HG02642 (cell line): ENCODE results near the gene ARSI.

Experiments
- ATAC-seq: cut with Tn5 transposase; IDR thresholded peaks from one replicate; pipeline ENCODE4 v1.9.1; 2021; ENCODE audit warnings: mild to moderate bottlenecking; ENCODE audit not compliant: unreplicated experiment, poor library complexity

The ARSI gene

DNA sequence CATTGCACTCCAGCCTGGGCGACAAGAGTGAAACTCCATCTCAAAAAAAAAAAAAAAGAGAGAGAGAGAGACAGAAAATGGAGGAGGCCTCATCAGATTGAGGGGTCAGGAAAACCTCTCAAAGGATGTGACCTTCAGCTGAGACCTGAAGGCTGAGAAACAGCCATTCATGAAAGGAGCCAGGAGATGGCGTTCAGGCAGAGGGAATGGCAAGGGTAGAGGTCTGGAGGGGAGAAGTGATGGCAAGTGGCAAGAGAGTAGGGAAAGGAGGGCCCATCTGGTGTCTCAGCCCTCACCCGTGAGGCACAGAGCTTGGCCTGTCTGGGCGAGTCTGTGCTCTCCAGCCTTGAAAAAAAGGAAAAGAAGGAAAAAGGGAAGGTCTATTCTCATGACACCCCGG is 30.2 kb downstream of the ARSI start:
- no peak for ATAC-seq

DNA sequence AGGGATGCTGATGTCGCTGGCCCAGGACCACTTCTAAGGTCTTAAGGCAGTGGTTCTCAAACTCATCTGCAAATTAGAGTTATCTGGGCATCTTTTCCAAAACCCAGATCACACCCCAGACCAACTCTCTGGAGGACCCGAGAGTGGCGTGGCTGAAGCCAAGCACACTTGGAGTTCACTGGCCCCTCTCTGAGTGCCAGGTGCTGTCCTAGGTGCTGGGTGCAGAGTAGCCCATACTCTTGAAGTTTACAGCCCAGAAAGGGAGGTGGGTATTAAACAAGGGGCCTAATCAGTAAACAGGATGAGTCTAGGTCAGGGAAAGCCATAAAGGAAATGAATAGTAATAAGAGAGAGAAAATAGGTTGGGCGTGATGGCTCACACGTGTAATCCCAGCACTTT is 30.8 kb downstream of the ARSI start:
- no peak for ATAC-seq

DNA sequence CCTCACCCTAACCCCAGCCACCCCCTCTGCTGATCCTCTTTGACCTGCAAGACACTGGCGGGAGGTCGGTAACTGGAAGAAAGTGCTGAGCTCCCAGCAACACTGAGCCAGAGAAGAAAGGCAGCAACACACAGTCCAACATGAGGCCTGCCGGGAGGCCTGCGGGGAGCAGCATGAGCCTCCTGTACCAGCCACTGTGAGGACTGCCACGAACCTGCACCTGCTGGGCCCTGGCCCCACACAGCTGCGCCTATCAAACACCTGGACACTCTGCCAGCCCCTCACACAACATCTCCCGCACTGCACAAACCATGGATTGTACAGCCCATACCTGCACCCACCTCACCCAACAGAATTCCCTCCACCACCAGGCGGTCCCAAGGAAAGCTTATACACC is 31.4 kb downstream of the ARSI start:
- no peak for ATAC-seq

DNA sequence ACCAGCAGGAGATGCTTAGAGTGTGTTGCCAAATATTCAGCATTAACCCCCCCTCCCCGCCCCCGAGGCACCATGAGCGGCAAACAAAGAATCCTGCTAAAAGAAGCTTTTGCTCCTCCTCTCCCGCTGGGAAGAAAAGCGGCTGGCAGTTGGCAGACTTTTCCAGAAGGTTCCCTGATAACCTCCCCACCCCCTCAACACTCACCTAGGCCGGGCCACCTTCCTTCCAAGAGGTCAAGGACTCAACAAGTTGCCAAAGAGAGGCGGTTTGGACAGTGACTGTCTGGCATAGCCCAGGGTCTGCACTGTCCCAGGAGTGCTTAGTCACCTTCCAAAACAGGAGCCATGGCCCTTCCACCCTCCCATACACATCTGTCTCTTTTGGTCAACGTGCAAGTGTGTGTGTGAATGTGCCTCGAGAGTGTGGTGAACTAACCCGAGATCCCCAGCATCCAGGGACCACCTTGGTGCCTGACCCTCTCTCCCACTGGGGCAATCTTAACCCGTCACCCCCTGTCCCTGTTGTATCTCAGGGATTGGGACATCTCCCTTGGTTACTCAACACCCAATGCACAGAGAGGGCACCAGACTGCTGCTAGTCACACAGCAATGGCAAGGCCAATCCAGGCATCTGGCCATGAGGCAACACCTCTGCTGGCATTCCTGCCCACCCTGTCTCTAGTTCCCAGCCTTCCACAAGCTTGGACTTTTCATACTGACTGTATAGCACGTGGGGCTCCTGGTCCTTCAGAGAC is 32.0 kb downstream of the ARSI start:
- no peak for ATAC-seq

GRCh38 chr5:150266871-150267291 is 35.8 kb downstream of the ARSI start:
- no peak for ATAC-seq

DNA sequence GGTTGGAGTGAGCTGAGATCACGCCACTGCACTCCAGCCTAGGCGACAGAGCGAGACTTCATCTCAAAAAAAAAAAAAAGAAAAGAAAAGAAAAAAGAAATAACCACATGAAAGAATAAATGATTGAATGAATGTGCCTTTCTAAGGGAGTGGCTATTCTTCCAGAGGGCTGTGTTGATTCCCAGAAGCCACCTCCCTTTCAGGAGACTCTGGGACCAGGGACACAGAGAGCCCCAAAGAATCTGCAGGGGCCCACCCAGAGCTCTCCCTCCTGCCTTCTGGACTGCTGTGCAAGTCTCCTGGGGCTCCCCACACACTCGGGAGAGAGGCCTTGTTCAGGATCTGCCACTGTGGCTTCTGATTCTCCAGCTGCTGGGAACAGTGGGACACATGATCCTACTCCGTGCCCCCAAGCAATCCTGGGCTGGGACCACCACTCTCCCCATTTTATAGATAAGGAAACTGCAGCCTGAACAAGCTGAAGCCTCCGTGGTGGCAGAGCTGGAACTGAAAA is 36.8 kb downstream of the ARSI start:
- no peak for ATAC-seq

DNA sequence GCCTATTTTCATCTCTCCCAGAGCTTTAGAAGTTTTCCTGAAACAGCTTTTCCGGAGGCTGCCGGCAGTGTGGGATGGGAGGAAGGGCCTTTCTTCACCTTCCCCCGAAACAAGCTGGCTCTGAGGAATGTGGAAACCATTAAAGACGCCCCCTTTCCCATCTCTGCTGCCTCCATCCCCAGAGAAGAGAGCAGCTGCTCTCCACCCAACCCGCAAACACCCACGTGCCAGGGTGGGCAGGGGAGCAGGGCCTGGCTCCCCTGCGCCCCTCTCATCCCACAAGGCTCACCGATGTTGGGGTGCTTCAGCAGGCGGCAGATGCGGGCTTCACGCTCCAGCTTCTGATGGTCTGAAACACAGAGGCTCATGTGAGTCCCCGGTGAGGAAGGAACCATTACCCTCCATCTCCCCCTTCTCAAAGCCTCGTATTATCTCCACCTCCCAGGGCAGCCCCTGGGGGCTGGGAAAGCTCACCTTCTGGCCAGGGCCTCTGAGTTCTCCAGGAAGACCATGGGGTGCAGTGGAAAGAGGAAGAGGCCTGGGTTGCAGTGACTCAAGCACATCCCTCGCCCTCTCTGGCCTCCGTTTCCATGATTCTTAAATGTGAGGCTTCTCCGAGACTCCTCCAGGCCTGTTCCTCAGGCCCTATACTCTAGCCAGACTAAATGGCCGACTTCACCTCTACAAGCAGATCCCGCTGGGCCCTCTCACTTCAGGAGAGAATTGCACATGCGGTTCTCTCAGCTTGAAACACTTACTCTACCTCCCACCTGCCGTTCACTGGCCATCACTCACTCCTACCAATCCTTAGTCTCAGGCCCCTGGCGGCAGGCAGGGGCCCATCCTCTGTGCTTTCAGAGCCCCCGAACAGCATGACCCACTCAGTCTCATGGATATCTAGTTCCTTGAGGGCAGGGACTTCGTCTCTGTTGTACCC is 37.8 kb downstream of the ARSI start:
- no peak for ATAC-seq

GRCh38 chr5:150263801-150264621 is 38.7 kb downstream of the ARSI start:
- ATAC-seq, result no peak

DNA sequence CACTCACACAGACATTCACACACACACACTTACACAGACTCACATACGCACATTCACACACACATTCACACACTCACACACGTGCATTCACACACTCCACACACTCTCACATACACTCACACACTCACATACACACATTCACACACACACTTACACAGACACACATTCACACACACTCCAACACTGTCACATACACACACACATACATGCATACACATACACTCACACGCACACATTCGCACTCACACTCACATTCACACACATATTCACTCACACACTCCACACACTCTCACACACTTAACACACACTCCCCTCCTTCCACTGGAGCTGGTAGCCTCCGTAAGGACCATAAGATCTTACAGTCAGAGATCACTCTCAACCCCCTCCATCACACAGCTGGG is 39.3 kb downstream of the ARSI start:
- no peak for ATAC-seq

- ATAC-seq, result no peak
Measured at GRCh38 chr5:150262502-150262901, 40.2 kb downstream of the ARSI start.

DNA sequence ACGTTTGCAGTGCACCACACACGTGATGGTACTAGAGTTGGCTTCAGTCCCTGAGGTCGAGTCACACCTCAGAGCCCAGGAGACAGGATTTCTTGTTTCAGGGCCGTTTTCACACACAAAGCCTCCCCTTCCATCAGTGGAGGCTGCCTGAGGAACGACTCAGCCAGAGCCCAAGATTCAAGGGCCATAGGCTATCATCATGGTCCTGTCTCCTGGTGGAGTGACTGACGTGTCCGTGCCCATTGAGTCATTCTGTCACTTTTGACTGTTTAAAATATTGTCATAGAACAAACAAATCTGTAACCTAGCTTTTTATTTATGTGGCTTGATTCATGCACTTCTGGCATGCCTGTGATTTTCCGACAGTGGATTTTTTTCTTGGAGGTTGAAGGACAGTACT is 41.5 kb downstream of the ARSI start:
- ATAC-seq, result no peak

DNA sequence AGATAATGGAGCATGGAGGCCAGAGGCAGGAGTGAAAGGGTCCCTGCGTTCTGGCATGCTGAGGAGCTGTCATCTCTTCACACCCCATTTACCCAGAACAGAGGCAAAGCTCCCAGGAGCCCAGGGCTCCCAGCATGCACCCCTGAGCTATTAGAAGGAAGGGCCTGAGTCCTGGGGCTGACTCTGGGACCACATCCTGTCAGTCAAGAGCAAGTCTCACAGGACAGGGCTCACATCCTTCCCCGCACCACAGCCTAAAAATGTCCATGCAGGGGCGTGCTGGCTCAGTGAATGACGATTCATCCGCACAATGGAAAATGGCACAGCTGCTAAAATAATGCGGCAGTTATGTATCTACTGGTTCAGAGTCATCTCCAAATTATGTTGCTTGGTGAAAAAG is 44.6 kb downstream of the ARSI start:
- no peak for ATAC-seq

GRCh38 chr5:150257424-150257823 is 45.3 kb downstream of the ARSI start:
- no peak for ATAC-seq

DNA sequence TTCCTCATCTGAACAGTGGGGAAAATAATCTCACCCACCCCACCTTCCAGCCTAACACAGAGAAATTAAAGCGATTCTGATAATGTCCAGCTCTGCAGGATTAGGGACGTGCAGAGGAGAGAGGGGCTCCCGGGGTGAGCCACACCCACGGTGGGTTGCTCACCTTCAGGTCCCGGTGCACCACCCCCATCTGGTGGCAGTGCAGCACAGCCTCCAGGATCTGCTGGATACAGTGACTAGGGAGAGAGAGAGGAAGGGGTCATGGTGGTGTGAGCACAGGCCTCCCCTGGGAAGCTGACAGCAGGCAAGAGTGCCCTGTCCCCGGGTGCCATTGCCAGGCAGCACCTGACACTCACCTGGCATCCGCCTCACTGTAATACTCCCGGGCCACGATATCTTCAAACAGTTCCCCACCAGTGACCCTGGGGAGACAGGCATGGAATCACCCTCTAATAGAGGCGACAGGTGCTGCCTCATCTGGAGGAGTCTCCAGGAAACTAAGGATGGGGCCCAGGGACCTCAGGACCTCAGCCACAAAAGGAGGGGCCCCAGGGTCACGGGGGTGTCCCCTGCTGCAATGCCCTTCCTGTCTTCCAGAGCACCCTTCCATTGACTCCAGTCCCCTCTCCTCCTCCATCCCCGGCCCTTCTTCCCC is 46.2 kb downstream of the ARSI start:
- no peak for ATAC-seq

DNA sequence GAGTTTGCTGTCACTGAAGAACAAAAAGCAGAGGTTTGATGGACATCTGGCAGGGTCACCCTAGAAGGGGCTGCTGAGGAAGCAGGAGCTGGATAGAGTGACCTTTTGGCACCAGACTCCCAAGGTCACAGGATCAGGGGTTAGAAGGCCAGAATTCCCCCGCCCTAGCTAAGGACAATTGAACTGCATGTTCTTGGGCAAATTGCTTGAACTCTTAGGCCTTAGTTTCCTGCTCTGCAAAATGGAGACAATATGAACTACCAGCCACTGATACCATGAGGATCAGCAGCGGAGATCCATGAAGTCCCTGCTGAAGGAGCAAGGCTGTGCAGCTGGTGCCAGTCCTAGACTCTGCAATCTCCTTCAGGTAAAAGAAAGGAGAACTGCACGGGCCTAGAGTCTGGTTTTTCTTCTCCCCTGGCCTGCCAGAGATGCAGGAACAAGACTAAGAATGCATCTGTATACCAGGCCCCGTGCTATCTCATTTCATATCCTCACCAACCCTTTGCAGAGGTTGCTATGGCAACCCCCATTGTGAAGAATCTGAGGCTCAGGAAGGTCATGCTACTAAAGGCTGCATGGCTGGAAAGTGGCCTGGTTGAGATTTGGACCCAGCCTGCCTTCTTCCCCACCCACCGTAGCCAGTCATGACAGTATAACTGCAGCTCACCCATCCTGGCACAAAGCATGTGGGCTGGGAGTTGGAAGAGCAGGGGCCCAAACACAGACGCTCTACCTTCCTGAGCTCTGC is 46.9 kb downstream of the ARSI start:
- ATAC-seq, result no peak

DNA sequence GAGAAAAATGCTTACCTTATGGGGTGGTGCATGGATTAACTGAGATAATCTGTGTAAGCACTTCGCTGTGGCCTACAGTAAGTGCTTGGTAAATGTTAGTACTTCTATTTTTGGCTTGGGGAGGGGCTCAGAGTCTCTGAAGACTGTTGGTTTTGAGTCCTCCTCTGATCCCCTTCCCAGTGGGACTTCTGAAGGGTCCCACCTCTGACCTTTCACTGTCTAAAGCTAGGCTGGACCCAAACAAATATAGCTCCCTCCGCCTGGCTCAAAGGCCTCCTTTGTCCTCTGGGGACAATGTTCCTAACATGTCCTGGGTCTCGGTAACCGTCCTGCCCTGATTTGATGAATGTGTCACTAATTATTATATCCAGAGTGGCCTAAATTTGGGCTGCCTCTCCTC is 47.9 kb downstream of the ARSI start:
- ATAC-seq, result no peak

- ATAC-seq, result no peak
Measured at GRCh38 chr5:150254363-150254762, 48.3 kb downstream of the ARSI start.

GRCh38 chr5:150253416-150254208 is 49.1 kb downstream of the ARSI start:
- ATAC-seq, result no peak

DNA sequence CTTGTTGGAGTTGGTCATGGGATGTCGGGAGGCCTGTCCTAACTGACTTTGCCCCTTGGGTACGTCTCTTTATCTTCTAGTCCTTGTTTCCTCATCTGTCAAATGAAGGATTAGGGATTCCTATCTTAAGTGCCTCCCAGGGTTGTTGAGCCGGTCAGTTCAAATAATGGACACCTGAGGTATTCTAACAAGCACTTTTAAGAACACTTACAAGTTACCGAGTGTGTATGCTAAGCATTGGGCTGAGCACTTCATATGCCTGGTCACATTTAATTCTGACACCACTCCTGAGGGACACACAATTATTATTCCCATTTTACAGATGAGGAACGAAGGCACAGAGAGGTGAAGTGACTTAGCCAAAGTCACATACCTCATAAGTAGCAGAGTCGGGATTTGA is 50.2 kb downstream of the ARSI start:
- no peak for ATAC-seq
